Esophagus muscularis mucosa (tissue), 4 donors: ENCODE measurements around the gene SMAD2. TPM values are rescaled to one million over a fixed set of nuclear protein-coding genes. Genes with fewer than 3 reads are reported as not detected.

Experiments used
- DNase-seq: peaks from one replicate; pipeline ENCODE4 v3.0.0-alpha.2; 2017; ENCODE audit errors: extremely low spot score
- H3K27ac ChIP-seq, 4 donors: fragments of 200-600 bp; sonication (generic); replicated peaks in 1 of 4; 1 replicate in 3 of 4; 2 replicates in 1 of 4; pipeline ENCODE4 v1.5.1; 2016 to 2019; ENCODE audit warnings: mild to moderate bottlenecking in 1 of 4
- H3K27me3 ChIP-seq, 4 donors: fragments of 200-600 bp; sonication (generic); one replicate each; pipeline versions ENCODE4 v1.5.1 to v1.6.0; 2016 to 2019
- H3K36me3 ChIP-seq, 4 donors: fragments of 200-600 bp; sonication (generic); one replicate each; pipeline ENCODE4 v1.5.1; 2016 to 2019
- H3K4me1 ChIP-seq, 4 donors: fragments of 200-600 bp; sonication (generic); one replicate each; pipeline ENCODE4 v1.5.1; 2016 to 2019
- H3K4me3 ChIP-seq, 4 donors: fragments of 200-600 bp; sonication (generic); 1 replicate in 2 of 4; 2 replicates in 2 of 4; pipeline ENCODE4 v1.5.1; 2016 to 2019; ENCODE audit warnings: mild to moderate bottlenecking in 4 of 4, moderate library complexity in 1 of 4
- H3K9me3 ChIP-seq, 4 donors: fragments of 200-600 bp; sonication (generic); 1 replicate in 3 of 4; 2 replicates in 1 of 4; pipeline ENCODE4 v1.5.1; 2016 to 2019
- CTCF ChIP-seq, 3 experiments: fragments of 200-600 bp in 2 of 3; fragments of 450-650 bp in 1 of 3; sonication (generic) in 2 of 3; IDR thresholded peaks; one replicate each; pipeline ENCODE4 v1.5.1; 2017 to 2019; ENCODE audit warnings: antibody characterized with exemption in 3 of 3, mild to moderate bottlenecking in 2 of 3, moderate library complexity in 1 of 3
- EP300 ChIP-seq: sonication (generic); formaldehyde crosslinking; IDR thresholded peaks from one replicate; pipeline ENCODE4 v1.6.1; 2017; ENCODE audit warnings: antibody characterized with exemption
- POLR2A ChIP-seq: fragments of 450-650 bp; IDR thresholded peaks from one replicate; pipeline ENCODE4 v1.6.1; 2017; ENCODE audit warnings: antibody characterized with exemption, moderate library complexity, mild to moderate bottlenecking, low read depth
- POLR2AphosphoS5 ChIP-seq, 2 donors: sonication (generic); formaldehyde crosslinking; IDR thresholded peaks; one replicate each; pipeline ENCODE4 v1.6.1; 2017; ENCODE audit warnings: antibody characterized with exemption in 2 of 2
- WGBS: methylation state at CpG from one replicate; pipeline ENCODE4 v1.1.5; 2018; 5-methylcytosine and 5-hydroxymethylcytosine counted together
- intact Hi-C: fragments of 100-400 bp; cut with DNase I; formaldehyde crosslinking; loops from one replicate; pipeline ENCODE4 v1.15.1; 2023
- total RNA-seq, 4 donors: library from RNA; depleted of rRNA; stranded (reverse); fragments of >200 nt; gene quantifications; one replicate each; pipeline versions ENCODE4 v1.1.0 to v1.2.1, GENCODE V29; 2016

The SMAD2 gene
- total RNA-seq, 4 donors from 2014 or later: 35.7 to 93.4 (median 89.2) TPM

- H3K36me3 ChIP-seq: no peaks in the 10 kb centered on the region
- H3K27me3 ChIP-seq: no peaks in the 10 kb centered on the region
- H3K9me3 ChIP-seq: no peaks in the 10 kb centered on the region
- H3K4me1 ChIP-seq: peaks cover 25 to 43% (median 43%) of the 10 kb centered on the region in 4 donors
- intact Hi-C loops: loop anchor here (5.0 kb wide), 1 partner anchor 91 kb away; no protein-coding TSS in a partner anchor
- 9% methylated on average over 12 of the region's 107 CpGs for WGBS
- H3K27ac ChIP-seq: peak overlapping the region; percentile 95 to 97 (median 97)
- H3K4me3 ChIP-seq: peak overlapping the region; percentile 78 to 99 (median 92)
- peak; percentile 98 for DNase-seq
- peak; percentile 65 to 81 for TF ChIP-seq POLR2AphosphoS5 (IDR thresholded peaks at IDR 0.05)
- no peak for TF ChIP-seq CTCF (IDR thresholded peaks at IDR 0.05)
- TF ChIP-seq EP300: no peak
- peak; percentile 43 for TF ChIP-seq POLR2A
Observed at GRCh38 chr18:47930931-47931717, 665 bp upstream of the SMAD2 start.

DNA sequence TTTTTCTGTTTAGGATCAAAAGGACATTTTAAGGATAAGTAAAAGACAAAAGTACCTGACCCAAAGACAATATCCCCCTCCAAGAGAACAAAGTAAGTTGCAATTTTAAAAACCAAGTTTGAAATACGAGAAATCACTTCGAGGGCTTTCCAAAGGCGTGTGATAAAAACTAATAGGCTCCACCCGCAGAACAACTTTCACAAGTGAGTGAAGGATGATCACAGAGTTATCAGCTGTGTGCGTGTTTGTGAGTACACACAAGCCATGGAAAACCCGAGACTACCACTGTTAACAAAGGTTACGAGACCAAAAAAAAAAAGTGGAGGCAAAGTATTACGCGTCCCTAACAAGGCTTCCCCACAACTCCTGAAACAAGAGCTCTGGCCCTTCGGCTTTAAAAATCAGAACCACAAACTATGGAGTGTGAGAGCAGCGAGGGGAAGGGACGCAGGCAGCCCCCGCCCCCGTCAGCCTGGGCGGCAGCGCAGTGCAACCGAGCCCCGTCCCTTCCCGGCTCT, 719 bp downstream of the SMAD2 start:
- 1% methylated on average over 19 of the region's 19 CpGs for WGBS
- no peak for DNase-seq
- H3K36me3 ChIP-seq: no peaks in the 10 kb centered on the region
- TF ChIP-seq POLR2AphosphoS5 (IDR thresholded peaks at IDR 0.05) (peak in 1 of 2 donors; percentile 3), EP300 (no peak)
- peak overlapping the region; percentile 78 to 99 (median 92) for H3K4me3 ChIP-seq
- intact Hi-C loops: loop anchor here (5.0 kb wide), 1 partner anchor 93 kb away; no protein-coding TSS in a partner anchor
- H3K27ac ChIP-seq: peak overlapping the region; percentile 95 to 97 (median 97)
- H3K27me3 ChIP-seq: no peaks in the 10 kb centered on the region
- H3K4me1 ChIP-seq: peaks cover 31 to 55% (median 51%) of the 10 kb centered on the region in 4 donors
- no peaks in the 10 kb centered on the region for H3K9me3 ChIP-seq

DNA sequence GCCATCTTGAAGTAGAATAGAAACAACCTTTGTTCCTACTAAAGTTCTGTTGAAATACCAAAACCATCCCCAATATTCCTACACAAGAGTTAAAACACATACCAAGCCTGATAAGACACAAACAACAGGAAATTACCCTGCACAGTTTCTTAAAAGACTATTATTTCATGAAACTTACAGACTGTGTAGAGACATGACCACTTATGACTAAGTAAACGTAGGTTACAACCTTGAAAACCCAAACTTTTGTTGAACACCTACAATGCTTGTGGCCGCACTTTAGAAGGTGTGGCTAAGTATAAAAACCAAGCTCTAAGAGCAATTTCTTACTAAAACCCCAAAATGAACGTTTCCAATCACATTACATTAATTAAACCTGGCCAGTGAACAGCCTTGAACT, 2.0 kb downstream of the SMAD2 start:
- TF ChIP-seq EP300 (no peak), POLR2AphosphoS5 (IDR thresholded peaks at IDR 0.05) (no peak), CTCF (IDR thresholded peaks at IDR 0.05) (no peak), POLR2A (no peak)
- 42% methylated on average over 3 of the region's 3 CpGs for WGBS

DNA sequence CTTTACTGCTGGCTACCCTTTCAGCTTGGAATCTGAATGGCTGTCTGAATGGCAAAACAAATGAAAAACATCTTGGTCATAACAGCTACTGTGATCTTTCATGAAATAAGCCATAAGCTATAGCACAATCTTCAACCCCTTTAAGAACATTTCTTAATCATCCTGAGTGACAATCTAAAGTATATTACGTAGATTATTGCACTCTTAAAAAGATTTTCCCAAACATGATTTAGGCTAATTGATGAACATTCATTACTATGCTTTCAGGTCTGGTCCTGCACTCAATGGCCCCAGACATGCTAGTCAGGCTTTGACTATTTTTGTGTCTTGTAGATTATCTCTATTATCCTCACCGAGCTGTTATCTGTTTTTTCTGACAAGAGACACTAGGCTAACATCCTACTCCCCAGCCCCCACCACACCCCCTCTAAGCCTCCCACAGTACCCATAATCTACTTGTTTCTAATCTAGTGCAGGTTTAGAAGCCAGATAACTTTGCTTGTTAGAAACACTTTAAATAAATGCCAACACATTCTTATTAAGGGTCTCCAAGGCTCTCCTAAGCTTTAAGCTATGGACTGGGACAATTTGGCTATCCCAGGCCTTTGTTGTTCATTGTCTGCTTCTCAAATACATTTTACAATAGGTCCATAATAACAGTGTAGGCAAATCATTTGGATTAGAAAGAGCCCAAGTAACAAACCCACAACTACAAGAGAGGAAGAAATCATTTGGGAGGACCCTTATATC, 4.2 kb downstream of the SMAD2 start:
- Histone ChIP-seq H3K27me3 (no peaks in the 10 kb centered on the region), H3K27ac (no peak overlapping the region), H3K9me3 (no peaks in the 10 kb centered on the region), H3K4me1 (peaks cover 39 to 62% (median 59%) of the 10 kb centered on the region in 4 donors), H3K36me3 (no peaks in the 10 kb centered on the region), H3K4me3 (no peak overlapping the region)
- TF ChIP-seq CTCF (IDR thresholded peaks at IDR 0.05) (no peak), POLR2AphosphoS5 (IDR thresholded peaks at IDR 0.05) (no peak), EP300 (no peak), POLR2A (no peak)
- intact Hi-C loops: no loop called here
- DNase-seq: no peak
- WGBS: 79% methylated on average over 2 of the region's 2 CpGs

More for the DNA sequence above, 2.0 kb downstream of the SMAD2 start:
- H3K36me3 ChIP-seq: no peaks in the 10 kb centered on the region
- no peaks in the 10 kb centered on the region for H3K27me3 ChIP-seq
- DNase-seq: no peak
- intact Hi-C loops: no loop called here
- H3K27ac ChIP-seq: no peak overlapping the region
- no peaks in the 10 kb centered on the region for H3K9me3 ChIP-seq
- H3K4me3 ChIP-seq: peak overlapping the region; percentile 78 to 99 (median 92)
- peaks cover 35 to 55% (median 54%) of the 10 kb centered on the region in 4 donors for H3K4me1 ChIP-seq

DNA sequence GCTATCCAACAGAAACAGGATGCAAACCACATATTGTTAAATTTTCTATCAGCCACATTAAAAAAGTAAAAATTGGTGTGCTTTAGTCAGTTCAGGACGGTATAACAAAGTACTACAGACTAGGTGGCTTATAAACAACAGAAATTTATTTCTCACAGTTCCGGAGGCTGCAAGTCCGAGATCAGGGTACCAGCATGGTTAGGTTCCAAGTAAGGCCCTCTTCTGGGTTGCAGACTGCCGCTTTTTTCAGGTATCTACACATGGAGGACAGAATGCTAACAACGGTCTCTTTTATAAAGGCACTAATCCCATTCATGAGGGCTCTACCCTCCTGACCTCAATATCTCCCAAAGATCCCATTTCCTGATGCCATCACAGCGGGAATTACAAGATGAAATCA, 10.5 kb downstream of the SMAD2 start:
- TF ChIP-seq POLR2AphosphoS5 (IDR thresholded peaks at IDR 0.05) (no peak), EP300 (no peak), POLR2A (no peak)

More for the DNA sequence above, 10.5 kb downstream of the SMAD2 start:
- intact Hi-C loops: no loop called here
- peaks cover 20 to 38% (median 24%) of the 10 kb centered on the region in 4 donors for H3K4me1 ChIP-seq
- WGBS: 94% methylated on average over 6 of the region's 6 CpGs
- H3K27me3 ChIP-seq: no peaks in the 10 kb centered on the region
- no peak for DNase-seq
- no peaks in the 10 kb centered on the region for H3K36me3 ChIP-seq
- no peak overlapping the region for H3K4me3 ChIP-seq
- no peak overlapping the region for H3K27ac ChIP-seq
- no peaks in the 10 kb centered on the region for H3K9me3 ChIP-seq
